Measurements from ENCODE around the gene TFF3.

TFF3 gene

GRCh38 chr21:42319851-42320572 lies 4.8 kb upstream of the TFF3 start:
- no peak for DNase-seq

GRCh38 chr21:42319376-42319775 lies 4.2 kb upstream of the TFF3 start:
- DNase-seq: no peak

GRCh38 chr21:42317826-42318746 lies 2.9 kb upstream of the TFF3 start:
- no peak for DNase-seq

- DNase-seq: peak; percentile 18
Measured at GRCh38 chr21:42317341-42317741, 2.1 kb upstream of the TFF3 start.

- no peak for DNase-seq
Measured at GRCh38 chr21:42316891-42317290, 1.7 kb upstream of the TFF3 start.

GRCh38 chr21:42314616-42315295 lies 453 bp downstream of the TFF3 start:
- DNase-seq: no peak

GRCh38 chr21:42313501-42313969 lies 1.7 kb downstream of the TFF3 start:
- peak; percentile 89 for DNase-seq

GRCh38 chr21:42312626-42313104 lies 2.5 kb downstream of the TFF3 start:
- DNase-seq: no peak

- no peak for DNase-seq
Measured at GRCh38 chr21:42311816-42312625, 3.2 kb downstream of the TFF3 start.

GRCh38 chr21:42311160-42311559 lies 4.0 kb downstream of the TFF3 start:
- no peak for DNase-seq

GRCh38 chr21:42310411-42311001 lies 4.7 kb downstream of the TFF3 start:
- no peak for DNase-seq

- DNase-seq: peak; percentile 18
Measured at GRCh38 chr21:42309753-42310213, 5.4 kb downstream of the TFF3 start.

- DNase-seq: no peak
Measured at GRCh38 chr21:42308914-42309752, 6.1 kb downstream of the TFF3 start.

- DNase-seq: no peak
Measured at GRCh38 chr21:42308161-42308913, 6.9 kb downstream of the TFF3 start.

GRCh38 chr21:42307106-42307505 lies 8.1 kb downstream of the TFF3 start:
- peak; percentile 52 for DNase-seq

GRCh38 chr21:42306366-42307035 lies 8.7 kb downstream of the TFF3 start:
- DNase-seq: no peak

- no peak for DNase-seq
Measured at GRCh38 chr21:42305707-42306147, 9.5 kb downstream of the TFF3 start.

GRCh38 chr21:42304556-42305454 lies 10.4 kb downstream of the TFF3 start:
- no peak for DNase-seq
